Measurements from ENCODE around the gene PAMR1. TPM values are rescaled to one million over a fixed set of nuclear protein-coding genes. Genes with fewer than 3 reads are reported as not detected.

The PAMR1 gene
- total RNA-seq, 1 experiment from 2014 or later = not detected

GRCh38 chr11:35461917-35462538 lies 63.4 kb downstream of the PAMR1 start:
- intact Hi-C loops (cut with micrococcal nuclease; ENCODE audit: unreplicated experiment) = no loop called here
- no peak for DNase-seq
- no peaks in the 10 kb centered on the region for H3K36me3 Mint-ChIP-seq (ENCODE audit: insufficient read depth, unreplicated experiment)
- H3K4me3 Mint-ChIP-seq (ENCODE audit: low read depth, unreplicated experiment) = no peak overlapping the region
- no TSS peak for BruUV-seq (replicated peaks)
- no peaks in the 10 kb centered on the region for H3K9me3 Mint-ChIP-seq (ENCODE audit: low read depth, unreplicated experiment)
- CTCF ChIA-PET = no interaction called here
- TF ChIP-seq CTCF (IDR thresholded peaks at IDR 0.05; ENCODE audit: unreplicated experiment) = no peak
- H3K27ac Mint-ChIP-seq (ENCODE audit: unreplicated experiment) = no peak overlapping the region
- no peaks in the 10 kb centered on the region for H3K4me1 Mint-ChIP-seq (ENCODE audit: low read depth, unreplicated experiment)
- peaks cover 91% of the 10 kb centered on the region for H3K27me3 Mint-ChIP-seq (ENCODE audit: unreplicated experiment)

GRCh38 chr11:35459489-35459888 lies 65.9 kb downstream of the PAMR1 start:
- Mint-ChIP-seq H3K27ac (ENCODE audit: unreplicated experiment) (no peak overlapping the region), H3K4me1 (ENCODE audit: low read depth, unreplicated experiment) (no peaks in the 10 kb centered on the region), H3K9me3 (ENCODE audit: low read depth, unreplicated experiment) (no peaks in the 10 kb centered on the region), H3K27me3 (ENCODE audit: unreplicated experiment) (peaks cover 91% of the 10 kb centered on the region), H3K36me3 (ENCODE audit: insufficient read depth, unreplicated experiment) (no peaks in the 10 kb centered on the region), H3K4me3 (ENCODE audit: low read depth, unreplicated experiment) (no peak overlapping the region)
- DNase-seq = no peak
- no peak for TF ChIP-seq CTCF (IDR thresholded peaks at IDR 0.05; ENCODE audit: unreplicated experiment)
- intact Hi-C loops (cut with micrococcal nuclease; ENCODE audit: unreplicated experiment) = no loop called here
- BruUV-seq (replicated peaks) = no TSS peak
- CTCF ChIA-PET = no interaction called here

- CTCF ChIA-PET = no interaction called here
- no peak for TF ChIP-seq CTCF (IDR thresholded peaks at IDR 0.05; ENCODE audit: unreplicated experiment)
- H3K9me3 Mint-ChIP-seq (ENCODE audit: low read depth, unreplicated experiment) = no peaks in the 10 kb centered on the region
- H3K36me3 Mint-ChIP-seq (ENCODE audit: insufficient read depth, unreplicated experiment) = no peaks in the 10 kb centered on the region
- intact Hi-C loops (cut with micrococcal nuclease; ENCODE audit: unreplicated experiment) = no loop called here
- no peaks in the 10 kb centered on the region for H3K4me1 Mint-ChIP-seq (ENCODE audit: low read depth, unreplicated experiment)
- H3K27me3 Mint-ChIP-seq (ENCODE audit: unreplicated experiment) = peaks cover 91% of the 10 kb centered on the region
- H3K27ac Mint-ChIP-seq (ENCODE audit: unreplicated experiment) = no peak overlapping the region
- no peak for DNase-seq
- BruUV-seq (replicated peaks) = no TSS peak
- no peak overlapping the region for H3K4me3 Mint-ChIP-seq (ENCODE audit: low read depth, unreplicated experiment)
Observed at GRCh38 chr11:35458846-35459245, 66.6 kb downstream of the PAMR1 start.

DNA sequence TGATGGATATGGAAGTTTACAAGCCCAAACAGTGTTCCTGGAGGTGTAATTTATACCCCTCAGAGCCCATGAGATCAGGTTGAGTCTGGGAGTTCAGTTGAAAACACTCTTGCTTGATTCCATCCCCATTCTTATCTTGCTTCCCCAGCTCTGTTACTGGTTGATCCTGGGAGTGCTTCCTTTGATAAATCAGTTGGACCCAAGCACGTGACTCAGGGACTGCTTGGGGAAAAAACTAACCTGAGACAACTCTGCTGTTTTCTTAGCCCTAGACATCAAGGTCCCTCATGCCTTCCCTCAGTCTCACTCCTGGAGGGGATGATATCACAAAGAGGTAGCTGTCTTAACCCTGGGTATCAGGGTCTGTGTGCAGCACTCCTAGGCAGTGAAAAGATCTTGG lies 71.1 kb downstream of the PAMR1 start:
- CTCF ChIA-PET = no interaction called here
- no peak for DNase-seq
- no peak overlapping the region for H3K4me3 Mint-ChIP-seq (ENCODE audit: low read depth, unreplicated experiment)
- no peak for TF ChIP-seq CTCF (IDR thresholded peaks at IDR 0.05; ENCODE audit: unreplicated experiment)
- peaks cover 83% of the 10 kb centered on the region for H3K27me3 Mint-ChIP-seq (ENCODE audit: unreplicated experiment)
- no TSS peak for BruUV-seq (replicated peaks)
- no peak overlapping the region for H3K27ac Mint-ChIP-seq (ENCODE audit: unreplicated experiment)
- intact Hi-C loops (cut with micrococcal nuclease; ENCODE audit: unreplicated experiment) = no loop called here
- no peaks in the 10 kb centered on the region for H3K9me3 Mint-ChIP-seq (ENCODE audit: low read depth, unreplicated experiment)
- no peaks in the 10 kb centered on the region for H3K36me3 Mint-ChIP-seq (ENCODE audit: insufficient read depth, unreplicated experiment)
- no peaks in the 10 kb centered on the region for H3K4me1 Mint-ChIP-seq (ENCODE audit: low read depth, unreplicated experiment)

Data from Calu3 (cell line).